T-helper 1 cell treated with Interleukin-12 subunit alpha and Interleukin-12 subunit beta and Interleukin-4 antibody, amounts not matched to agents 30 ng/mL and 1 ng/mL, for 36 hours (primary cell): ENCODE results near the gene HPGDS. TPM values are rescaled to one million over a fixed set of nuclear protein-coding genes. Genes with fewer than 3 reads are reported as not detected.

Source experiments
- intact Hi-C: fragments of 100-400 bp; cut with micrococcal nuclease; formaldehyde crosslinking; loops from one replicate; pipeline ENCODE4 v1.15.1; 2024
- total RNA-seq: library from RNA; stranded (reverse); gene quantifications from 2 replicates; pipeline ENCODE4 v1.2.3, GENCODE V29; 2022

Gene HPGDS
- total RNA-seq, 1 donor from 2014 or later, result not detected

GRCh38 chr4:94256828-94257227 is 85.8 kb downstream of the HPGDS start:
- intact Hi-C loops, result loop anchor here (1.0 kb wide), 1 partner anchor 466 kb away; no protein-coding TSS in a partner anchor

- intact Hi-C loops, result no loop called here
Measured at GRCh38 chr4:94256144-94256783, 86.4 kb downstream of the HPGDS start.

DNA sequence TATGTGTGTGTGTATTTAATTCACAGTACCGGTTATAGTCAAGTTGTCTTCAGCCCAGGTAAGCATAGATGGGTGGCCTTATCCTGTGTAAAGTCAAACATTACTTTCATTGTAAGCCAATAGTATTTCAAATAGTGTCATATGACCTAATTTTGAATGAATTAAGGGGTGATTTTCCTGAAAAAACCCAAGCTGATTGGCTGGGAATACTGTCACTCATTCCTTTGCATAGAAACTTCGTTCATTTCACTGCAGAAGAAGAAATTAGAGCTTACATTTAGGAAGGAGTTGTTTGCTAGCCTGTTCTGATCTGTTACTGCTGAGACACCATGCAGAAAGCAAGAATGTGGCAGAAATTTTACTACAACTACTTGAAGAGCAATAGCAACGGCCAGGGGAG is 89.6 kb downstream of the HPGDS start:
- intact Hi-C loops, result no loop called here

DNA sequence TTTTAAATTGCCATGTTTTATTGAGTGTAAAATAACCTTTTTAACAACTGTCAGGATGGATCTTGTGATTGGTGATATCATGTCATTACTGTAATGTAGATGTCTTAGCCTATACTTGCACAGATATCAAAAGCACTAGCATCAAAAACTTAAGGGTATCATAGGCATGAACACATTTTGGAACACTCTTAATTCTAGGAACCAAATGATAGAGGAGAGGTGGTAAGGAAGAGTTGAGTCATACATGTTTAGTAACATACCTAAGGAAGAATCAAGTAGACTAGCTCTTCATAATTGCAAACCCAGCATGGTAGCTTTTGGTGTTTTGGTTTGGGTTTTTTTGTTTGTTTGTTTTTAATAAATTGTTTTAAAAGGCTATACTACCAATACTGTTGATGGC is 91.5 kb downstream of the HPGDS start:
- intact Hi-C loops, result no loop called here

Other genes starting within 250 kb of the HPGDS start
- 33.8 and 36.4 TPM in 2 replicates for gene SMARCAD1, start 135.0 kb downstream of the HPGDS start, total RNA-seq
- gene PDLIM5, start 109.1 kb upstream of the HPGDS start, total RNA-seq, result 18.5 and 19.3 TPM in 2 replicates